Caco-2 (cell line): ENCODE data around the gene SPTBN1. TPM values are rescaled to one million over a fixed set of nuclear protein-coding genes. Genes with fewer than 3 reads are reported as not detected.
A peak's percentile ranks its signal among the peaks of the same experiment; 100 is the strongest.

Source experiments
- BruUV-seq: library from RNA; stranded (reverse); fragments of 400-500 nt; replicated peaks from 2 replicates; lab custom pipeline; 2021; lab: Mats Ljungman, UMichigan
- CTCF ChIA-PET: fragments of 300-600 bp; sonication (Branson Sonifier 250); formaldehyde crosslinking; loops from one replicate; lab custom pipeline; 2022; ENCODE audit warnings: antibody characterized with exemption; lab: Charles Lee
- POLR2A ChIA-PET: fragments of 300-600 bp; sonication (Branson Sonifier 250); formaldehyde crosslinking; loops from one replicate; lab custom pipeline; 2022; ENCODE audit warnings: antibody characterized with exemption; lab: Charles Lee
- DNase-seq, 2 experiments: peaks; one replicate each; pipeline versions ENCODE4 v3.0.0 to v3.0.0-alpha.2; 2020 to 2022
- H3K27me3 ChIP-seq: replicated peaks from 2 replicates; pipeline ENCODE4 v1.6.0; 2011; ENCODE audit warnings: low read length; ENCODE audit not compliant: control insufficient read depth, insufficient read depth
- H3K36me3 ChIP-seq: 2 replicates; pipeline ENCODE4 v1.5.1; 2011; ENCODE audit warnings: low read length; ENCODE audit not compliant: control insufficient read depth, insufficient read depth
- H3K4me1 ChIP-seq: fragments of 250-450 bp; sonication (Bioruptor Pico); 2 replicates; pipeline ENCODE4 v1.5.1; 2020; ENCODE audit warnings: mild to moderate bottlenecking
- H3K4me3 ChIP-seq: 2 replicates; pipeline ENCODE4 v1.5.1; 2011; ENCODE audit warnings: low read depth, mild to moderate bottlenecking, control low read depth, low read length
- H3K9me3 ChIP-seq: fragments of 250-450 bp; sonication (Bioruptor Pico); 2 replicates; pipeline ENCODE4 v1.5.1; 2020; ENCODE audit warnings: mild to moderate bottlenecking, moderate library complexity
- H3K27ac Mint-ChIP-seq: one replicate; pipeline ENCODE4 v1.8.0; 2022; ENCODE audit warnings: mixed read lengths; ENCODE audit not compliant: unreplicated experiment
- H3K27me3 Mint-ChIP-seq: one replicate; pipeline ENCODE4 v1.8.0; 2022; ENCODE audit warnings: mixed read lengths; ENCODE audit not compliant: insufficient read depth, unreplicated experiment
- H3K36me3 Mint-ChIP-seq: one replicate; pipeline ENCODE4 v1.8.0; 2022; ENCODE audit warnings: mild to moderate bottlenecking, mixed read lengths; ENCODE audit not compliant: insufficient read depth, unreplicated experiment
- H3K4me1 Mint-ChIP-seq: one replicate; pipeline ENCODE4 v1.8.0; 2022; ENCODE audit warnings: low read depth, mixed read lengths; ENCODE audit not compliant: unreplicated experiment
- H3K4me3 Mint-ChIP-seq: one replicate; pipeline ENCODE4 v1.8.0; 2022; ENCODE audit warnings: mild to moderate bottlenecking, moderate library complexity, mixed read lengths; ENCODE audit not compliant: unreplicated experiment
- H3K9me3 Mint-ChIP-seq: one replicate; pipeline ENCODE4 v1.8.0; 2022; ENCODE audit warnings: mixed read lengths; ENCODE audit not compliant: unreplicated experiment
- intact Hi-C: fragments of 100-400 bp; cut with micrococcal nuclease; formaldehyde crosslinking; loops from one replicate; pipeline ENCODE4 v1.10.0; 2022; ENCODE audit not compliant: unreplicated experiment
- total RNA-seq: library from RNA; stranded (reverse); gene quantifications from 2 replicates; pipeline ENCODE4 v1.2.3, GENCODE V29; 2022
- TF ChIP-seq, protein P1 (sequence below), 2 experiments: fragments of 200-600 bp in 1 of 2; IDR thresholded peaks; 1 replicate in 1 of 2; 2 replicates in 1 of 2; pipeline versions ENCODE4 v1.5.1 to v1.8.0; 2011 to 2022; ENCODE audit warnings: antibody characterized with exemption in 1 of 2, control low read depth in 1 of 2, inconsistent platforms in 1 of 2, low read depth in 1 of 2, low read length in 1 of 2, mild to moderate bottlenecking in 1 of 2, moderate library complexity in 1 of 2; ENCODE audit not compliant: insufficient read depth in 1 of 2, severe bottlenecking in 1 of 2, unreplicated experiment in 1 of 2

SPTBN1 gene
- total RNA-seq, 1 experiment from 2014 or later, result 361 TPM

DNA sequence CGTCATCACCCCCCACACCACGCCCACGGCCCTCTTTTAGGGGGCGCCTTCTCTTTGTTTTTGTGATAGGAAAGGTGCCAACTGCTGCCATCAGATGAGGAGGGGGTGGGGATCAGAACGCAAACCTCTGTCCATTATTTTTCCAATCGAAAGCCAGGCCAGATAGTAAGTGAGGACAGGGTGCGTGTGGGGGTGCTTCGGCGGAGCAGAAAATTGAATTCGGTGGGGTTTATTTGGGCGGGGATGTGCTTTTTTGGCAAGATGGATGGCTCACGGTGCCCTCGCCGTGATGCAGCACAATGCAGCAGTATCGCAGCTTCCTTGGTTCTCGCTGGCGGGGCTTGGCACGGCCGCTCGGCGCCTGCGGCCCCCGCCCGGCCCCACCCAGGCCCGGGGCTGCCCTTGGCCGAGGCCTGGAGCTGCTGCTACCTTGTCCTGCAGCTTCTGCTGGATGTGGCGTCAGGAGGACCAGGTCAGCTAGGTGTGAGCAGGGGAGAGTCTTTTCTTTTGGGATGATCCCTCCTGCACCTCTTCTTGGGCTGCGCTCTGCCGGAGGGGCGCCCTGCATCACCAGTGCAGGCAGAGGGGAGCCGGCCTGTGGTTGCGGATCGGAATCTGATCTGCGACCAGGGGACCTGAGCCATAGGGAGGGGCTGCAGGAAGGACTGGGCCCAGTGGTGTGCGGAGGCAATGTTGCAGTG, 1.3 kb downstream of the SPTBN1 start:
- DNase-seq, result peak; percentile 27 to 43
- Histone ChIP-seq H3K27me3 (no peaks in the 10 kb centered on the region), H3K4me1 (peaks cover 12% of the 10 kb centered on the region; the same call in 1 of the 2 replicates), H3K36me3 (no peaks in the 10 kb centered on the region), H3K4me3 (peak overlapping the region; percentile 77), H3K9me3 (no peaks in the 10 kb centered on the region)
- peaks cover 21% of the 10 kb centered on the region for H3K4me1 Mint-ChIP-seq
- no peaks in the 10 kb centered on the region for H3K27me3 Mint-ChIP-seq
- no peaks in the 10 kb centered on the region for H3K9me3 Mint-ChIP-seq
- H3K4me3 Mint-ChIP-seq, result peak overlapping the region; percentile 85
- ChIA-PET POLR2A (no interaction called here), CTCF (interaction anchor here (1.1 kb wide), 1 partner anchor 351 kb away, joined by 5 read pairs; no protein-coding TSS in a partner anchor)
- intact Hi-C loops, result loop anchor here (5.0 kb wide), 3 partner anchors 125 to 340 kb away; partner anchors contain the start of gene ACYP2
- TF ChIP-seq, protein P1, sequence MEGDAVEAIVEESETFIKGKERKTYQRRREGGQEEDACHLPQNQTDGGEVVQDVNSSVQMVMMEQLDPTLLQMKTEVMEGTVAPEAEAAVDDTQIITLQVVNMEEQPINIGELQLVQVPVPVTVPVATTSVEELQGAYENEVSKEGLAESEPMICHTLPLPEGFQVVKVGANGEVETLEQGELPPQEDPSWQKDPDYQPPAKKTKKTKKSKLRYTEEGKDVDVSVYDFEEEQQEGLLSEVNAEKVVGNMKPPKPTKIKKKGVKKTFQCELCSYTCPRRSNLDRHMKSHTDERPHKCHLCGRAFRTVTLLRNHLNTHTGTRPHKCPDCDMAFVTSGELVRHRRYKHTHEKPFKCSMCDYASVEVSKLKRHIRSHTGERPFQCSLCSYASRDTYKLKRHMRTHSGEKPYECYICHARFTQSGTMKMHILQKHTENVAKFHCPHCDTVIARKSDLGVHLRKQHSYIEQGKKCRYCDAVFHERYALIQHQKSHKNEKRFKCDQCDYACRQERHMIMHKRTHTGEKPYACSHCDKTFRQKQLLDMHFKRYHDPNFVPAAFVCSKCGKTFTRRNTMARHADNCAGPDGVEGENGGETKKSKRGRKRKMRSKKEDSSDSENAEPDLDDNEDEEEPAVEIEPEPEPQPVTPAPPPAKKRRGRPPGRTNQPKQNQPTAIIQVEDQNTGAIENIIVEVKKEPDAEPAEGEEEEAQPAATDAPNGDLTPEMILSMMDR (IDR thresholded peaks at IDR 0.05; ENCODE audit: insufficient read depth in 1 of 2, low read depth in 1 of 2, low read length in 1 of 2, severe bottlenecking in 1 of 2, unreplicated experiment in 1 of 2), result no peak
- peaks cover 12% of the 10 kb centered on the region for H3K36me3 Mint-ChIP-seq
- peak overlapping the region; percentile 31 for H3K27ac Mint-ChIP-seq
- no TSS peak for BruUV-seq

DNA sequence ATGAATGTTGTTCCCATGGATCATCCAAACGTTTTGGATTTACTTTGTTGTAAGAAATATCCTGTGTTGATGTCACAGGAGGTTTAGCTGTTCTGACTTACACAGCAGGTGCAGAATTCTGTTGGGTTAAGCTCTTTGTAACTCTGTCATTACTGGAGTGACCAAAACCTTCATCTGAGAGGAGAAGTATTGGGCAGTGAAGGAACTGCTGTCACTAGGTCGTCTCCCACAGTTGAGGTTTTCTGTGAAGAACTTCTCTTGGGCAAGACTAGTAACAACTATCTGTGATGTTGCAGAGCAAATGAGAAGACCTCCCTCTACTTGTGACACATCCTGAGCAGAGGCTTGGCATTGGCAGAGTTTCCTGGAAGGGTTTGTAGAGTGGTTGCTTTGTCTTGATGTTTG, 2.9 kb downstream of the SPTBN1 start:
- H3K36me3 ChIP-seq, result no peaks in the 10 kb centered on the region
- H3K36me3 Mint-ChIP-seq, result peaks cover 12% of the 10 kb centered on the region
- ChIA-PET POLR2A (no interaction called here), CTCF (no interaction called here)
- intact Hi-C loops, result loop anchor here (5.0 kb wide), 3 partner anchors 127 to 342 kb away; partner anchors contain the start of gene ACYP2
- no peaks in the 10 kb centered on the region for H3K27me3 Mint-ChIP-seq
- peaks cover 21% of the 10 kb centered on the region for H3K4me1 Mint-ChIP-seq
- no peak overlapping the region for H3K4me3 ChIP-seq
- peak overlapping the region; percentile 85 for H3K4me3 Mint-ChIP-seq
- peaks cover 12% of the 10 kb centered on the region; the same call in 1 of the 2 replicates for H3K4me1 ChIP-seq
- no peaks in the 10 kb centered on the region for H3K9me3 Mint-ChIP-seq
- no TSS peak for BruUV-seq
- TF ChIP-seq, protein P1 (IDR thresholded peaks at IDR 0.05; ENCODE audit: insufficient read depth in 1 of 2, low read depth in 1 of 2, low read length in 1 of 2, severe bottlenecking in 1 of 2, unreplicated experiment in 1 of 2), result no peak
- no peak overlapping the region for H3K27ac Mint-ChIP-seq
- no peaks in the 10 kb centered on the region for H3K9me3 ChIP-seq
- no peaks in the 10 kb centered on the region for H3K27me3 ChIP-seq
- no peak for DNase-seq

DNA sequence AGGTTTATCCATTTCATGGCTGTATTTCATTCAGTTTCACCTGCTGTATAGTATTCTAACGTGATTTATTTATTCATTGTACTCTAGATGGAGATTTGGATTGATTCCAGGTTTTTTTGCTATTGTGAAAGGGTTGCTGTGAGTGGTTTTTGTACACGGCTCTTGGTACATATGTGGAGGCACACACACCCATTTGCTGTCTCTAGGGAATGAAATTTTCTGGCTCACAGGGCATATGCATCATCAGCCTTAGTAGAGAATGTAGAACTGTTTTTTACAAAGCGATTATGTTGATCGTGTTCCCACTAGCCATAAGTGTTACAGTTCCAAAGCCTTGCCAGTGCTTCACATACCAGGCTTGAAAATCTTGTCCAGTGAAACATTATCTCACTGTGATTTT, 5.1 kb downstream of the SPTBN1 start:
- no peak overlapping the region for H3K4me3 ChIP-seq
- no peaks in the 10 kb centered on the region for H3K9me3 Mint-ChIP-seq
- H3K27ac Mint-ChIP-seq, result no peak overlapping the region
- H3K4me1 Mint-ChIP-seq, result peaks cover 15% of the 10 kb centered on the region
- TF ChIP-seq, protein P1 (IDR thresholded peaks at IDR 0.05; ENCODE audit: insufficient read depth in 1 of 2, low read depth in 1 of 2, low read length in 1 of 2, severe bottlenecking in 1 of 2, unreplicated experiment in 1 of 2), result no peak
- no peaks in the 10 kb centered on the region for H3K27me3 ChIP-seq
- intact Hi-C loops, result no loop called here
- BruUV-seq, result no TSS peak
- no peaks in the 10 kb centered on the region for H3K36me3 ChIP-seq
- H3K27me3 Mint-ChIP-seq, result no peaks in the 10 kb centered on the region
- no peaks in the 10 kb centered on the region for H3K9me3 ChIP-seq
- ChIA-PET CTCF (no interaction called here), POLR2A (no interaction called here)
- no peak for DNase-seq
- no peak overlapping the region for H3K4me3 Mint-ChIP-seq
- peaks cover 12% of the 10 kb centered on the region for H3K36me3 Mint-ChIP-seq
- H3K4me1 ChIP-seq, result no peaks in the 10 kb centered on the region
